ENCODE data around the gene MREG.
"Not testable (repeated sequence)": the region's sequence is repeated elsewhere in the genome, so short reads cannot be mapped to it uniquely, and the experiment has no call there.

MREG gene

GRCh38 chr2:215957354-215958122 lies 55.8 kb downstream of the MREG start:
- not testable (repeated sequence) for DNase-seq

- no peak for DNase-seq
Observed at GRCh38 chr2:215952860-215953637, 60.3 kb downstream of the MREG start.

GRCh38 chr2:215951558-215951957 lies 61.8 kb downstream of the MREG start:
- DNase-seq = no peak

GRCh38 chr2:215949991-215950404 lies 63.4 kb downstream of the MREG start:
- peak; percentile 36 for DNase-seq

GRCh38 chr2:215948051-215948450 lies 65.3 kb downstream of the MREG start:
- DNase-seq = no peak

GRCh38 chr2:215946586-215946985 lies 66.8 kb downstream of the MREG start:
- peak; percentile 65 for DNase-seq

- no peak for DNase-seq
Observed at GRCh38 chr2:215942194-215942593, 71.2 kb downstream of the MREG start.

- DNase-seq = no peak
Observed at GRCh38 chr2:215941726-215942125, 71.6 kb downstream of the MREG start.

GRCh38 chr2:215940645-215941184 lies 72.6 kb downstream of the MREG start:
- DNase-seq = no peak

GRCh38 chr2:215937190-215937589 lies 76.2 kb downstream of the MREG start:
- DNase-seq = no peak

- DNase-seq = no peak
Observed at GRCh38 chr2:215933151-215933550, 80.2 kb downstream of the MREG start.

- DNase-seq = peak; percentile 19
Observed at GRCh38 chr2:215931256-215931903, 82.0 kb downstream of the MREG start.

GRCh38 chr2:215930505-215931253 lies 82.7 kb downstream of the MREG start:
- DNase-seq = no peak

- no peak for DNase-seq
Observed at GRCh38 chr2:215929602-215930335, 83.6 kb downstream of the MREG start.

GRCh38 chr2:215928086-215928485 lies 85.3 kb downstream of the MREG start:
- no peak for DNase-seq

- DNase-seq = not testable (repeated sequence)
Observed at GRCh38 chr2:215926992-215927391, 86.4 kb downstream of the MREG start.

GRCh38 chr2:215921895-215922294 lies 91.5 kb downstream of the MREG start:
- no peak for DNase-seq

GRCh38 chr2:215920244-215921100 lies 92.9 kb downstream of the MREG start:
- peak; percentile 31 for DNase-seq

GRCh38 chr2:215919624-215920243 lies 93.6 kb downstream of the MREG start:
- no peak for DNase-seq

GRCh38 chr2:215918901-215919599 lies 94.3 kb downstream of the MREG start:
- no peak for DNase-seq

All from NCI-H446 treated with DMSO at 0.1 percent for 48 hours (cell line).